Esophagus squamous epithelium (tissue), 5 donors: Measurements from ENCODE around the gene VILL. TPM values are rescaled to one million over a fixed set of nuclear protein-coding genes. Genes with fewer than 3 reads are reported as not detected.

Experiments used
- DNase-seq: peaks from one replicate; lab custom pipeline; 2025; lab: John Stamatoyannopoulos, UW
- H3K27ac ChIP-seq, 4 donors: fragments of 200-600 bp; sonication (generic); one replicate each; pipeline ENCODE4 v1.5.1; 2016 to 2019; ENCODE audit warnings: mild to moderate bottlenecking in 1 of 4
- H3K27me3 ChIP-seq, 4 donors: fragments of 200-600 bp; sonication (generic); 1 replicate in 3 of 4; 2 replicates in 1 of 4; pipeline versions ENCODE4 v1.5.1 to v1.6.0; 2017 to 2021; ENCODE audit warnings: antibody characterized with exemption in 1 of 4
- H3K36me3 ChIP-seq, 3 donors: fragments of 200-600 bp; sonication (generic); one replicate each; pipeline ENCODE4 v1.5.1; 2016 to 2019
- H3K4me1 ChIP-seq, 3 donors: fragments of 200-600 bp; sonication (generic); one replicate each; pipeline ENCODE4 v1.5.1; 2017 to 2019
- H3K4me3 ChIP-seq, 4 donors: fragments of 200-600 bp; sonication (generic); 1 replicate in 3 of 4; 2 replicates in 1 of 4; pipeline ENCODE4 v1.5.1; 2016 to 2019; ENCODE audit warnings: mild to moderate bottlenecking in 2 of 4, moderate library complexity in 1 of 4
- H3K9me3 ChIP-seq, 3 donors: fragments of 200-600 bp; sonication (generic); one replicate each; pipeline ENCODE4 v1.5.1; 2016 to 2019
- CTCF ChIP-seq, 6 experiments: fragments of 450-650 bp in 4 of 6; fragments of 200-600 bp in 2 of 6; sonication (generic) in 2 of 6; IDR thresholded peaks; one replicate each; pipeline ENCODE4 v1.5.1; 2016 to 2019; ENCODE audit warnings: antibody characterized with exemption in 6 of 6, mild to moderate bottlenecking in 4 of 6, moderate library complexity in 4 of 6
- POLR2A ChIP-seq, 4 donors: fragments of 450-650 bp; IDR thresholded peaks; one replicate each; pipeline ENCODE4 v1.6.1; 2017; ENCODE audit warnings: antibody characterized with exemption in 4 of 4, mild to moderate bottlenecking in 4 of 4, moderate library complexity in 3 of 4
- WGBS, 2 donors: methylation state at CpG; one replicate each; pipeline ENCODE4 v1.1.5; 2018; 5-methylcytosine and 5-hydroxymethylcytosine counted together
- intact Hi-C: fragments of 100-400 bp; cut with DNase I; formaldehyde crosslinking; loops from one replicate; pipeline ENCODE4 v1.15.0; 2022
- total RNA-seq, 4 donors: library from RNA; depleted of rRNA; stranded (reverse); fragments of >200 nt; gene quantifications; one replicate each; pipeline ENCODE4 v1.1.0, GENCODE V29; 2016
- donor health status: DM: yes; HTN: yes; CAD: no.

Gene VILL
- total RNA-seq, 4 donors from 2014 or later = 5.5 to 13.0 (median 6.1) TPM

- peaks cover under 1 to 38% (median 4%) of the 10 kb centered on the region in 3 donors for H3K36me3 ChIP-seq
- no peaks in the 10 kb centered on the region for H3K27me3 ChIP-seq
- no peaks in the 10 kb centered on the region for H3K9me3 ChIP-seq
- H3K4me3 ChIP-seq = no peak overlapping the region
- intact Hi-C loops = no loop called here
- 90% methylated on average over 3 of the region's 3 CpGs; no CpG with 5 or more reads in 1 of the 2 donors for WGBS, 2 donors
- no peak for TF ChIP-seq CTCF (IDR thresholded peaks at IDR 0.05)
- TF ChIP-seq POLR2A (IDR thresholded peaks at IDR 0.05) = no peak
- no peak for DNase-seq
- H3K4me1 ChIP-seq = peaks cover 11 to 44% (median 16%) of the 10 kb centered on the region in 3 donors
- H3K27ac ChIP-seq = peak overlapping the region in 2 of 4 donors; percentile 14 to 21
Measured at GRCh38 chr3:38022301-38022700, 31.7 kb downstream of the VILL start.

GRCh38 chr3:38022896-38023709 is 32.5 kb downstream of the VILL start:
- peak overlapping the region in 3 of 4 donors; percentile 96 to 98 (median 97) for H3K27ac ChIP-seq
- TF ChIP-seq POLR2A (IDR thresholded peaks at IDR 0.05) (no peak), CTCF (IDR thresholded peaks at IDR 0.05) (no peak)
- peaks cover 11 to 52% (median 18%) of the 10 kb centered on the region in 3 donors for H3K4me1 ChIP-seq
- intact Hi-C loops = no loop called here
- H3K4me3 ChIP-seq = peak overlapping the region in 1 of 4 donors; percentile 78
- DNase-seq = no peak
- WGBS, 2 donors = 75 to 80% methylated on average over 6 of the region's 6 CpGs
- no peaks in the 10 kb centered on the region for H3K27me3 ChIP-seq
- peaks cover 0 to 30% (median 0%) of the 10 kb centered on the region in 3 donors for H3K36me3 ChIP-seq
- H3K9me3 ChIP-seq = no peaks in the 10 kb centered on the region

- no peaks in the 10 kb centered on the region for H3K9me3 ChIP-seq
- no peaks in the 10 kb centered on the region for H3K27me3 ChIP-seq
- H3K4me3 ChIP-seq = no peak overlapping the region
- H3K36me3 ChIP-seq = no peaks in the 10 kb centered on the region
- H3K27ac ChIP-seq = peak overlapping the region in 2 of 4 donors; percentile 96 to 98
- intact Hi-C loops = no loop called here
- DNase-seq = no peak
- H3K4me1 ChIP-seq = peaks cover 38 to 89% (median 48%) of the 10 kb centered on the region in 3 donors
- WGBS, 2 donors = 89 to 91% methylated on average over 4 of the region's 4 CpGs
- no peak for TF ChIP-seq POLR2A (IDR thresholded peaks at IDR 0.05)
- TF ChIP-seq CTCF (IDR thresholded peaks at IDR 0.05) = no peak
Measured at GRCh38 chr3:38026856-38027255, 36.3 kb downstream of the VILL start.

GRCh38 chr3:38027466-38028465 is 37.2 kb downstream of the VILL start:
- Histone ChIP-seq H3K4me3 (peak overlapping the region in 2 of 4 donors; percentile 84 to 90), H3K27ac (peak overlapping the region; percentile 91 to 95 (median 93))
- 71 to 76% methylated on average over 4 to 6 of the region's 6 CpGs for WGBS, 2 donors

More at GRCh38 chr3:38027466-38028465, 37.2 kb downstream of the VILL start:
- TF ChIP-seq CTCF (IDR thresholded peaks at IDR 0.05) (no peak), POLR2A (IDR thresholded peaks at IDR 0.05) (peak in 1 of 4 donors; percentile 24)
- peaks cover 38 to 94% (median 52%) of the 10 kb centered on the region in 3 donors for H3K4me1 ChIP-seq
- DNase-seq = no peak
- H3K27me3 ChIP-seq = no peaks in the 10 kb centered on the region
- intact Hi-C loops = no loop called here
- H3K36me3 ChIP-seq = no peaks in the 10 kb centered on the region
- no peaks in the 10 kb centered on the region for H3K9me3 ChIP-seq
